SU-DHL-6 (cell line): Measurements from ENCODE around the gene ZNF365.

Experiments used
- EZH2phosphoT487 ChIP-seq: fragments of 200-600 bp; sonication (generic), shearing (Covaris generic); conservative IDR thresholded peaks from 2 replicates; pipeline ENCODE4 v1.6.1; 2018; ENCODE audit warnings: mild to moderate bottlenecking, antibody characterized with exemption, low read length, moderate library complexity, mixed read lengths
- TF ChIP-seq, protein P1 (sequence below): fragments of 200-600 bp; sonication (generic); IDR thresholded peaks from one replicate; pipeline ENCODE4 v1.5.1; 2017; ENCODE audit warnings: antibody characterized with exemption, mild to moderate bottlenecking, low read length, moderate library complexity; ENCODE audit not compliant: insufficient read depth, poor library complexity, severe bottlenecking

DNA sequence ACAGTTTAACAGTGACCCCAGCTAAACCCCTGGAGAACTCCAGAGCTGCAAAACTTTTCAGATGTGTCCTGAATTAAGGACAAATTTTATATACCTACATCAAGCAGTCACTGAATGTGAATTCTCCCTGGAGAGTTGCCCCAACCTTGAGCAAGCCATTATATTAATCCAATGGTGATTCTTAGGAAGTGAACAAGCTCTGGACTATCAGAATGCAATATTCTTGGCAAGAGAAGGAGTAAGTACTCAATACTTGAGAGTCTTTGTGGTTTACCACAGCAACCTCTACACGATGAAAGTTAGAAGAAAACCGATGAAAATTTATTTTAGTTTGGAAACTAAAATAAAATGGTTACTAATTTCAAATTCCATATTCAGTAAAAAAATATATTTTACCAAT is 19.3 kb upstream of the ZNF365 start:
- TF ChIP-seq, protein P1, sequence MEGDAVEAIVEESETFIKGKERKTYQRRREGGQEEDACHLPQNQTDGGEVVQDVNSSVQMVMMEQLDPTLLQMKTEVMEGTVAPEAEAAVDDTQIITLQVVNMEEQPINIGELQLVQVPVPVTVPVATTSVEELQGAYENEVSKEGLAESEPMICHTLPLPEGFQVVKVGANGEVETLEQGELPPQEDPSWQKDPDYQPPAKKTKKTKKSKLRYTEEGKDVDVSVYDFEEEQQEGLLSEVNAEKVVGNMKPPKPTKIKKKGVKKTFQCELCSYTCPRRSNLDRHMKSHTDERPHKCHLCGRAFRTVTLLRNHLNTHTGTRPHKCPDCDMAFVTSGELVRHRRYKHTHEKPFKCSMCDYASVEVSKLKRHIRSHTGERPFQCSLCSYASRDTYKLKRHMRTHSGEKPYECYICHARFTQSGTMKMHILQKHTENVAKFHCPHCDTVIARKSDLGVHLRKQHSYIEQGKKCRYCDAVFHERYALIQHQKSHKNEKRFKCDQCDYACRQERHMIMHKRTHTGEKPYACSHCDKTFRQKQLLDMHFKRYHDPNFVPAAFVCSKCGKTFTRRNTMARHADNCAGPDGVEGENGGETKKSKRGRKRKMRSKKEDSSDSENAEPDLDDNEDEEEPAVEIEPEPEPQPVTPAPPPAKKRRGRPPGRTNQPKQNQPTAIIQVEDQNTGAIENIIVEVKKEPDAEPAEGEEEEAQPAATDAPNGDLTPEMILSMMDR: no peak
- no peak for TF ChIP-seq EZH2phosphoT487
